Neural crest cell (in vitro differentiated cells): ENCODE measurements around the gene NOTUM. TPM values are rescaled to one million over a fixed set of nuclear protein-coding genes. Genes with fewer than 3 reads are reported as not detected.

Experiments used
- DNase-seq: peaks from one replicate; pipeline ENCODE4 v3.0.0; 2021; ENCODE audit warnings: low read depth, mixed read lengths, low spot score
- H3K27ac Mint-ChIP-seq: one replicate; pipeline ENCODE4 v1.8.0; 2021; ENCODE audit warnings: mild to moderate bottlenecking, mixed read lengths; ENCODE audit not compliant: unreplicated experiment
- H3K27me3 Mint-ChIP-seq: 2 replicates; pipeline ENCODE4 v1.8.0; 2021; ENCODE audit warnings: low read depth, mild to moderate bottlenecking, mixed read lengths
- H3K36me3 Mint-ChIP-seq: 2 replicates; pipeline ENCODE4 v1.8.0; 2021; ENCODE audit warnings: low read depth, mild to moderate bottlenecking, mixed read lengths
- H3K4me1 Mint-ChIP-seq: 2 replicates; pipeline ENCODE4 v1.8.0; 2021; ENCODE audit warnings: mixed read lengths
- H3K4me3 Mint-ChIP-seq: one replicate; pipeline ENCODE4 v1.8.0; 2021; ENCODE audit warnings: mild to moderate bottlenecking, mixed read lengths
- H3K9me3 Mint-ChIP-seq: 2 replicates; pipeline ENCODE4 v1.8.0; 2021; ENCODE audit warnings: mixed read lengths
- total RNA-seq: library from RNA; stranded (reverse); gene quantifications from 2 replicates; pipeline ENCODE4 v1.2.1, GENCODE V29; 2021
- TF ChIP-seq, protein P1 (sequence below): fragments of 200-600 bp; sonication (generic); conservative IDR thresholded peaks from 2 replicates; pipeline ENCODE4 v1.5.0; 2021; ENCODE audit warnings: antibody characterized with exemption, mild to moderate bottlenecking

The NOTUM gene
- total RNA-seq, 1 donor from 2014 or later: 6.3 TPM

DNA sequence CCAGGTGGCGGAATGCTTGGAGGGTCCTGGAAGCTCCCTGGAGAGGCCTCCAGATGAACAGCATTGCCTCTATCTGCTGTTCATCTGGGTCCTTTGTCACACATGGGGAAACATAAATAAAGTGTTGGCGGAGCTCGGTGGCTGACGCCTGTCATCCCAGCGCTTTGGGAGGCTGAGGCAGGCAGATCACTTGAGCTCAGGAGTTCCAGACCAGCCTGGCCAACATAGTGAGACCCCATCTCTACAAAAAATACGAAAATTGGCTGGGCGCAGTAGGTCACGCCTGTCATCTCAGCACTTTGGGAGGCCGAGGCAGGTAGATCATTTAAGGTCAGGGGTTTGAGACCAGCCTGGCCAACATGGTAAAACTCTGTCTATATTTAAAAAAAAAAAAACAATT, 16.1 kb downstream of the NOTUM start:
- TF ChIP-seq, protein P1, sequence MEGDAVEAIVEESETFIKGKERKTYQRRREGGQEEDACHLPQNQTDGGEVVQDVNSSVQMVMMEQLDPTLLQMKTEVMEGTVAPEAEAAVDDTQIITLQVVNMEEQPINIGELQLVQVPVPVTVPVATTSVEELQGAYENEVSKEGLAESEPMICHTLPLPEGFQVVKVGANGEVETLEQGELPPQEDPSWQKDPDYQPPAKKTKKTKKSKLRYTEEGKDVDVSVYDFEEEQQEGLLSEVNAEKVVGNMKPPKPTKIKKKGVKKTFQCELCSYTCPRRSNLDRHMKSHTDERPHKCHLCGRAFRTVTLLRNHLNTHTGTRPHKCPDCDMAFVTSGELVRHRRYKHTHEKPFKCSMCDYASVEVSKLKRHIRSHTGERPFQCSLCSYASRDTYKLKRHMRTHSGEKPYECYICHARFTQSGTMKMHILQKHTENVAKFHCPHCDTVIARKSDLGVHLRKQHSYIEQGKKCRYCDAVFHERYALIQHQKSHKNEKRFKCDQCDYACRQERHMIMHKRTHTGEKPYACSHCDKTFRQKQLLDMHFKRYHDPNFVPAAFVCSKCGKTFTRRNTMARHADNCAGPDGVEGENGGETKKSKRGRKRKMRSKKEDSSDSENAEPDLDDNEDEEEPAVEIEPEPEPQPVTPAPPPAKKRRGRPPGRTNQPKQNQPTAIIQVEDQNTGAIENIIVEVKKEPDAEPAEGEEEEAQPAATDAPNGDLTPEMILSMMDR: no peak
- Mint-ChIP-seq H3K27me3 (no peaks in the 10 kb centered on the region), H3K4me3 (no peak overlapping the region), H3K36me3 (no peaks in the 10 kb centered on the region), H3K4me1 (peaks cover 3% of the 10 kb centered on the region), H3K27ac (no peak overlapping the region), H3K9me3 (no peaks in the 10 kb centered on the region)
- DNase-seq: no peak

GRCh38 chr17:81942167-81942553, 18.8 kb downstream of the NOTUM start:
- H3K27me3 Mint-ChIP-seq: no peaks in the 10 kb centered on the region
- no peaks in the 10 kb centered on the region for H3K9me3 Mint-ChIP-seq
- H3K36me3 Mint-ChIP-seq: no peaks in the 10 kb centered on the region
- H3K27ac Mint-ChIP-seq: no peak overlapping the region
- no peak for DNase-seq
- TF ChIP-seq, protein P1: no peak
- peaks cover 15% of the 10 kb centered on the region for H3K4me1 Mint-ChIP-seq
- peak overlapping the region; percentile 61 for H3K4me3 Mint-ChIP-seq

GRCh38 chr17:81941484-81942166, 19.4 kb downstream of the NOTUM start:
- no peaks in the 10 kb centered on the region for H3K27me3 Mint-ChIP-seq
- H3K27ac Mint-ChIP-seq: no peak overlapping the region
- H3K4me3 Mint-ChIP-seq: peak overlapping the region; percentile 9
- H3K9me3 Mint-ChIP-seq: no peaks in the 10 kb centered on the region
- TF ChIP-seq, protein P1: no peak
- no peak for DNase-seq
- no peaks in the 10 kb centered on the region for H3K36me3 Mint-ChIP-seq
- peaks cover 16% of the 10 kb centered on the region for H3K4me1 Mint-ChIP-seq

DNA sequence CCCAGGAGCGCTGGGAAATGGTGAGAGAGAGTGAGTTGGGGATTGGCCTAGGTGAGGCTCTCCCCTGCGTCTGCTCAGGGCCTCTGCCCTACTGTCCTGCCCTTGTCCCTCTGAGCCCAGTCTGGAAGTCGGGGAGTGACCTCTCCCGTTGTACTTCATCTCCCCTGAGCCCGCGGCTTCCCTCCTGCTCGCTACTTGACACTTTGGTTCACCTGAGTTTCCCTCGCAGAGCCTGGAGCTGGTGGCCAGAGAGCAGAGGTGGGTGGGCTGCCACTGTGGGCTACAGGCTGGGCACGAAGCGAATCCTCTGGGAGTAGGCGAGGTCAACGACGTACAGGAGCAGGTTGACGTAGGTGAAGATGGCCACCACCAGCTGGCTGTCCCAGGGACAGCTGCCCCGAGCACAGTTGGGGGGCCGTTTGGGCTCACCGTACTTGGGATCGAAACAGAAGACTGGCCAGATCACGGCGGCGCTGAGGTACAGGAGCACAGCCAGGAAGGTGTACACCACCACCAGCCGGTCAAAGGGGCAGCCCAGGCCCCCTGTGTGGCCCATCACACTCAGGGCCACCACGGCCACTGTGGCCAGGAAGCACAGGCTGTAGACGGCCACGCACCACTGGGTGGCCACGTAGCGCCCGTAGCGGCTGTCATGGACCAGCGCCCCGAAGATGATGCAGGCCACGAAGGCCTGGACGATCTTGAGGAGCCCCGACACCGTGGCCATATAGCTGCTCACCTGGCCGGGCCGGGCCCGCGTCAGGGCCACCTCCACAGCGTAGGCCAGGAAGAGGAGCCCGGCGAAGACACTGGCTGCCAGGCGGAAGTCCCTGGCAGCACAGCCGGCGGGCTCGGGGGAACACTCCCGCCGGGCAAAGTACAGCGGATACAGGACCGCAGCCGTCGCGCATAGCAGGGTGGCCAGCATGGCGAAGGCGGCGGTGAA, 20.2 kb downstream of the NOTUM start:
- no peak for DNase-seq
- Mint-ChIP-seq H3K27me3 (no peaks in the 10 kb centered on the region), H3K9me3 (no peaks in the 10 kb centered on the region), H3K4me3 (peak overlapping the region; percentile 12), H3K36me3 (no peaks in the 10 kb centered on the region), H3K27ac (no peak overlapping the region), H3K4me1 (peaks cover 23% of the 10 kb centered on the region)
- TF ChIP-seq, protein P1: no peak

DNA sequence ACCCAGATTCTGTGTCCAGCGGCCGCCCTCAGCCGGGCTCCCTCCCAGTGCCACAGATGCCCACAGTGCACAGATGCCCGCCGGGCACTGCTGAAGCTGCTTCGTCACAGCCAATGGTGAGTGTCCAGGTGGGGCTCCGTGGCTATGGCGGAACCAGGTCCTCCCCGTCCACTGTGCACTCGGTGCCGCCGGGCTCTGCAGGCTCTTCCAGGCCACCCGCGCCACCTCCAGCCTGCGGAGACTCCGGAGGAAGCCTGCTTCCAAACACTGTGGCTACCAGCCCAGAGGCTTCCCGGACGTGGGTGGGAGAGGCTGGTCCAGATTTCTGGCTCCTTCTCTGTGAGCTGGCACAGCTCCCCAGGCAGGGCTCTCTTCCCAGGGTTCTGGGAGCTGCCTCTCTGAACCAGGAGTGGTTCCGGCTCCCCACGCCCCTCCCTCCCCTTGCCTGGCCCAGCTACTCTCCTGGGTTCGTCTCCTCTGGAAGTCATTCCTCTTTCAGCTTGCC, 21.1 kb downstream of the NOTUM start:
- Mint-ChIP-seq H3K4me1 (peaks cover 26% of the 10 kb centered on the region), H3K27me3 (no peaks in the 10 kb centered on the region), H3K27ac (no peak overlapping the region), H3K9me3 (no peaks in the 10 kb centered on the region), H3K4me3 (peak overlapping the region; percentile 12), H3K36me3 (no peaks in the 10 kb centered on the region)
- TF ChIP-seq, protein P1: no peak
- no peak for DNase-seq
